Measurements from ENCODE around the gene LRRC1.

The LRRC1 gene

GRCh38 chr6:53811746-53812145 is 16.9 kb downstream of the LRRC1 start:
- H3K4me3 Mint-ChIP-seq = no peak overlapping the region
- peak overlapping the region in 1 of 3 experiments; percentile 15 for H3K27ac Mint-ChIP-seq
- no peaks in the 10 kb centered on the region for H3K36me3 Mint-ChIP-seq (ENCODE audit: low read depth)
- TF ChIP-seq CTCF (IDR thresholded peaks at IDR 0.05; ENCODE audit: unreplicated experiment in 3 of 3) = no peak
- H3K27me3 Mint-ChIP-seq (ENCODE audit: low read depth) = no peaks in the 10 kb centered on the region
- peaks cover 15% of the 10 kb centered on the region for H3K4me1 Mint-ChIP-seq
- no peaks in the 10 kb centered on the region for H3K9me3 Mint-ChIP-seq

GRCh38 chr6:53813096-53813495 is 18.3 kb downstream of the LRRC1 start:
- Mint-ChIP-seq H3K27me3 (ENCODE audit: low read depth) (no peaks in the 10 kb centered on the region), H3K36me3 (ENCODE audit: low read depth) (no peaks in the 10 kb centered on the region), H3K9me3 (no peaks in the 10 kb centered on the region), H3K4me3 (no peak overlapping the region), H3K27ac (peak overlapping the region in 1 of 3 experiments; percentile 43), H3K4me1 (peaks cover 15% of the 10 kb centered on the region)
- no peak for TF ChIP-seq CTCF (IDR thresholded peaks at IDR 0.05; ENCODE audit: unreplicated experiment in 3 of 3)

- Mint-ChIP-seq H3K36me3 (ENCODE audit: low read depth) (no peaks in the 10 kb centered on the region), H3K9me3 (no peaks in the 10 kb centered on the region), H3K27ac (peak overlapping the region in 1 of 3 experiments; percentile 18), H3K27me3 (ENCODE audit: low read depth) (no peaks in the 10 kb centered on the region), H3K4me3 (no peak overlapping the region), H3K4me1 (peaks cover 17% of the 10 kb centered on the region)
- TF ChIP-seq CTCF (IDR thresholded peaks at IDR 0.05; ENCODE audit: unreplicated experiment in 3 of 3) = no peak
Observed at GRCh38 chr6:53813801-53814200, 19.0 kb downstream of the LRRC1 start.

GRCh38 chr6:53814353-53814752 is 19.5 kb downstream of the LRRC1 start:
- TF ChIP-seq CTCF (IDR thresholded peaks at IDR 0.05; ENCODE audit: unreplicated experiment in 3 of 3) = no peak
- no peaks in the 10 kb centered on the region for H3K27me3 Mint-ChIP-seq (ENCODE audit: low read depth)
- H3K4me1 Mint-ChIP-seq = peaks cover 20% of the 10 kb centered on the region
- no peak overlapping the region for H3K4me3 Mint-ChIP-seq
- no peaks in the 10 kb centered on the region for H3K9me3 Mint-ChIP-seq
- no peaks in the 10 kb centered on the region for H3K36me3 Mint-ChIP-seq (ENCODE audit: low read depth)
- H3K27ac Mint-ChIP-seq = no peak overlapping the region

GRCh38 chr6:53815381-53816119 is 20.7 kb downstream of the LRRC1 start:
- Mint-ChIP-seq H3K27ac (peak overlapping the region in 2 of 3 experiments; percentile 15 to 35), H3K4me1 (peaks cover 19% of the 10 kb centered on the region), H3K4me3 (no peak overlapping the region), H3K9me3 (no peaks in the 10 kb centered on the region), H3K27me3 (ENCODE audit: low read depth) (no peaks in the 10 kb centered on the region), H3K36me3 (ENCODE audit: low read depth) (no peaks in the 10 kb centered on the region)
- no peak for TF ChIP-seq CTCF (IDR thresholded peaks at IDR 0.05; ENCODE audit: unreplicated experiment in 3 of 3)
